OCI-LY1 (cell line): ENCODE data around the gene DIAPH3.

Experiments
- H2AFZ ChIP-seq: fragments of 200-600 bp; sonication (generic), shearing (Covaris generic); 2 replicates; pipeline ENCODE4 v1.6.0; 2014; ENCODE audit warnings: antibody characterized with exemption, mild to moderate bottlenecking, low read length
- H3F3A ChIP-seq: fragments of 200-600 bp; sonication (generic), shearing (Covaris generic); 2 replicates; pipeline ENCODE4 v1.6.0; 2014; ENCODE audit warnings: mild to moderate bottlenecking, antibody characterized with exemption, low read length, moderate library complexity; ENCODE audit not compliant: insufficient read depth
- H3K27ac ChIP-seq: fragments of 200-600 bp; sonication (generic); 2 replicates; pipeline ENCODE4 v1.5.1; 2014; ENCODE audit warnings: low read length, mixed run types, mild to moderate bottlenecking, low read depth; ENCODE audit not compliant: poor library complexity, severe bottlenecking
- H3K27me3 ChIP-seq: fragments of 200-600 bp; sonication (generic); 2 replicates; pipeline ENCODE4 v1.6.0; 2014; ENCODE audit warnings: antibody characterized with exemption, mild to moderate bottlenecking, low read length, moderate library complexity; ENCODE audit not compliant: insufficient read depth
- H3K36me3 ChIP-seq: fragments of 200-600 bp; sonication (generic); 2 replicates; pipeline ENCODE4 v1.6.1; 2014; ENCODE audit warnings: mild to moderate bottlenecking, antibody characterized with exemption, low read length, moderate library complexity, mixed read lengths; ENCODE audit not compliant: insufficient read depth
- H3K4me1 ChIP-seq: fragments of 200-600 bp; sonication (generic); 2 replicates; pipeline ENCODE4 v1.5.1; 2014; ENCODE audit warnings: mild to moderate bottlenecking, low read length, moderate library complexity; ENCODE audit not compliant: insufficient read depth, severe bottlenecking
- H3K4me2 ChIP-seq: fragments of 200-600 bp; sonication (generic), shearing (Covaris generic); 2 replicates; pipeline ENCODE4 v1.6.1; 2014; ENCODE audit warnings: low read length
- H3K4me3 ChIP-seq: fragments of 200-600 bp; sonication (generic); 2 replicates; pipeline ENCODE4 v1.5.1; 2014; ENCODE audit warnings: low read length, low read depth, mild to moderate bottlenecking, mixed read lengths; ENCODE audit not compliant: poor library complexity, severe bottlenecking
- H3K79me2 ChIP-seq: fragments of 200-600 bp; shearing (Covaris generic); 2 replicates; pipeline ENCODE4 v1.6.1; 2016; ENCODE audit warnings: mixed run types, low read length, mixed read lengths; ENCODE audit not compliant: insufficient read depth
- H3K9ac ChIP-seq: fragments of 200-600 bp; sonication (generic), shearing (Covaris generic); 2 replicates; pipeline ENCODE4 v1.6.1; 2014; ENCODE audit warnings: mild to moderate bottlenecking, low read length, mixed read lengths
- H3K9me2 ChIP-seq: fragments of 200-600 bp; sonication (generic), shearing (Covaris generic); 2 replicates; pipeline ENCODE4 v1.6.1; 2014; ENCODE audit warnings: low read depth, mild to moderate bottlenecking, low read length, mixed read lengths
- H3K9me3 ChIP-seq: fragments of 200-600 bp; shearing (Covaris generic); 2 replicates; pipeline ENCODE4 v1.6.1; 2014; ENCODE audit warnings: low read length, mixed read lengths
- H4K20me1 ChIP-seq: fragments of 200-600 bp; sonication (generic), shearing (Covaris generic); 2 replicates; pipeline ENCODE4 v1.6.0; 2016; ENCODE audit warnings: mild to moderate bottlenecking, low read length; ENCODE audit not compliant: insufficient read depth
- EZH2 ChIP-seq: fragments of 200-600 bp; sonication (generic), shearing (Covaris generic); IDR thresholded peaks from 2 replicates; pipeline ENCODE4 v1.8.0; 2017; ENCODE audit warnings: borderline replicate concordance, mixed run types, mild to moderate bottlenecking, antibody characterized with exemption, low read length, moderate library complexity, mixed read lengths
- TF ChIP-seq, protein P1 (sequence below): fragments of 200-600 bp; sonication (generic), shearing (Covaris generic); IDR thresholded peaks from 2 replicates; pipeline ENCODE4 v1.5.1; 2017; ENCODE audit warnings: mild to moderate bottlenecking, antibody characterized with exemption, low read length, moderate library complexity, mixed read lengths

DIAPH3 gene

GRCh38 chr13:59901191-59901590 lies 262.5 kb downstream of the DIAPH3 start:
- Histone ChIP-seq H3F3A (no peaks in the 10 kb centered on the region), H4K20me1 (no peaks in the 10 kb centered on the region), H2AFZ (no peak overlapping the region), H3K27ac (no peak overlapping the region), H3K9ac (no peak overlapping the region), H3K27me3 (no peaks in the 10 kb centered on the region), H3K4me3 (no peak overlapping the region), H3K79me2 (no peaks in the 10 kb centered on the region), H3K4me2 (no peak overlapping the region), H3K9me2 (no peaks in the 10 kb centered on the region), H3K4me1 (no peaks in the 10 kb centered on the region), H3K36me3 (no peaks in the 10 kb centered on the region), H3K9me3 (no peaks in the 10 kb centered on the region)
- no peak for TF ChIP-seq EZH2
- TF ChIP-seq, protein P1, sequence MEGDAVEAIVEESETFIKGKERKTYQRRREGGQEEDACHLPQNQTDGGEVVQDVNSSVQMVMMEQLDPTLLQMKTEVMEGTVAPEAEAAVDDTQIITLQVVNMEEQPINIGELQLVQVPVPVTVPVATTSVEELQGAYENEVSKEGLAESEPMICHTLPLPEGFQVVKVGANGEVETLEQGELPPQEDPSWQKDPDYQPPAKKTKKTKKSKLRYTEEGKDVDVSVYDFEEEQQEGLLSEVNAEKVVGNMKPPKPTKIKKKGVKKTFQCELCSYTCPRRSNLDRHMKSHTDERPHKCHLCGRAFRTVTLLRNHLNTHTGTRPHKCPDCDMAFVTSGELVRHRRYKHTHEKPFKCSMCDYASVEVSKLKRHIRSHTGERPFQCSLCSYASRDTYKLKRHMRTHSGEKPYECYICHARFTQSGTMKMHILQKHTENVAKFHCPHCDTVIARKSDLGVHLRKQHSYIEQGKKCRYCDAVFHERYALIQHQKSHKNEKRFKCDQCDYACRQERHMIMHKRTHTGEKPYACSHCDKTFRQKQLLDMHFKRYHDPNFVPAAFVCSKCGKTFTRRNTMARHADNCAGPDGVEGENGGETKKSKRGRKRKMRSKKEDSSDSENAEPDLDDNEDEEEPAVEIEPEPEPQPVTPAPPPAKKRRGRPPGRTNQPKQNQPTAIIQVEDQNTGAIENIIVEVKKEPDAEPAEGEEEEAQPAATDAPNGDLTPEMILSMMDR, result no peak

GRCh38 chr13:59898066-59898465 lies 265.7 kb downstream of the DIAPH3 start:
- Histone ChIP-seq H2AFZ (no peak overlapping the region), H3K27ac (no peak overlapping the region), H3K9me3 (no peaks in the 10 kb centered on the region), H3K9me2 (no peaks in the 10 kb centered on the region), H3K9ac (no peak overlapping the region), H3K36me3 (no peaks in the 10 kb centered on the region), H4K20me1 (no peaks in the 10 kb centered on the region), H3K27me3 (no peaks in the 10 kb centered on the region), H3K4me2 (no peak overlapping the region), H3K4me3 (no peak overlapping the region), H3K4me1 (no peaks in the 10 kb centered on the region), H3K79me2 (no peaks in the 10 kb centered on the region), H3F3A (no peaks in the 10 kb centered on the region)
- TF ChIP-seq, protein P1, result no peak
- no peak for TF ChIP-seq EZH2

DNA sequence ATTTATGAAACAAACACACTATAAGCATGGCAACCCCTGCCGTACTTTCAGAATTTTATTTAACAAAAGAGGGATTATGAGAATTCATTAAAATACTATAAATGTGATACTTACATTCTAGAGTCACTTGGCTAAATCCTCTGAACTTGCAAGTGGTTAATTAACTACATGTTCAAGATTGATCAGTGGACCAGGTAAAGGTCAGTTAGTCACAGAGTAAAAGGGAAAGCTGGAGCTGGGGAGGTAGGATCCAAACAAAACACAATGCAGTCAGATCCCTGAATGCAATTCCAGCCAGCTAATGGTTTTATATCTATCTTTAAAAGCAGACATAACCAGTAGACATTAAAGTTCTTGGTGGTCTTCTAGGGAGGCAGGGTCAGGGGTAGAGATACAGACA lies 270.5 kb downstream of the DIAPH3 start:
- no peak overlapping the region for H3K27ac ChIP-seq
- H2AFZ ChIP-seq, result no peak overlapping the region
- H3K4me2 ChIP-seq, result no peak overlapping the region
- H3K4me1 ChIP-seq, result no peaks in the 10 kb centered on the region
- H3F3A ChIP-seq, result no peaks in the 10 kb centered on the region
- H3K4me3 ChIP-seq, result no peak overlapping the region
- no peaks in the 10 kb centered on the region for H3K9me3 ChIP-seq
- TF ChIP-seq EZH2, result no peak
- TF ChIP-seq, protein P1, result no peak
- H3K79me2 ChIP-seq, result no peaks in the 10 kb centered on the region
- no peak overlapping the region for H3K9ac ChIP-seq
- H3K36me3 ChIP-seq, result no peaks in the 10 kb centered on the region
- H3K9me2 ChIP-seq, result no peaks in the 10 kb centered on the region
- H3K27me3 ChIP-seq, result no peaks in the 10 kb centered on the region
- no peaks in the 10 kb centered on the region for H4K20me1 ChIP-seq
